K562 (cell line): ENCODE measurements around the gene GAMT. TPM values are rescaled to one million over a fixed set of nuclear protein-coding genes. Genes with fewer than 3 reads are reported as not detected.
A peak's percentile ranks its signal among the peaks of the same experiment; 100 is the strongest.

Experiments
- FOXP1 ChIP-seq: sonication (generic); formaldehyde crosslinking; IDR thresholded peaks from 2 replicates; pipeline ENCODE4 v1.8.0; 2022; ENCODE audit warnings: mild to moderate bottlenecking, missing genetic modification reagents
- HMBOX1 ChIP-seq: sonication (generic); IDR thresholded peaks from 2 replicates; pipeline ENCODE4 v1.6.1; 2016
- ILK ChIP-seq: fragments of 450-650 bp; IDR thresholded peaks from 2 replicates; pipeline ENCODE4 v1.6.1; 2016; ENCODE audit warnings: missing genetic modification characterization, low read depth, mild to moderate bottlenecking, missing compliant biosample characterization, moderate library complexity, borderline replicate concordance
- MTF1 ChIP-seq: fragments of 250-450 bp; sonication (Bioruptor Pico); IDR thresholded peaks from 2 replicates; pipeline ENCODE4 v1.9.0; 2021; ENCODE audit warnings: moderate library complexity, mild to moderate bottlenecking, inconsistent platforms, borderline replicate concordance
- NR4A1 ChIP-seq, 2 experiments: fragments of 250-450 bp in 1 of 2; fragments of 450-650 bp in 1 of 2; sonication (Bioruptor Pico) in 1 of 2; IDR thresholded peaks; 2 replicates each; pipeline versions ENCODE4 v1.4.0 to v1.6.1; 2016 to 2020; ENCODE audit warnings: mild to moderate bottlenecking in 2 of 2, missing compliant biosample characterization in 1 of 2, missing genetic modification characterization in 1 of 2, moderate library complexity in 1 of 2
- PHB ChIP-seq: fragments of 250-450 bp; sonication (Bioruptor Pico); IDR thresholded peaks from 2 replicates; pipeline ENCODE4 v1.5.0; 2021
- POU5F1 ChIP-seq: fragments of 150-350 bp; IDR thresholded peaks from 2 replicates; pipeline ENCODE4 v1.6.1; 2014; ENCODE audit warnings: borderline replicate concordance, low read length, low read depth, mild to moderate bottlenecking; ENCODE audit not compliant: partially characterized antibody
- PTTG1 ChIP-seq: fragments of 450-650 bp; IDR thresholded peaks from 2 replicates; pipeline ENCODE4 v1.6.1; 2016; ENCODE audit warnings: low read depth, mild to moderate bottlenecking, missing genetic modification characterization, missing compliant biosample characterization
- RBM22 ChIP-seq: fragments of 200-400 bp; formaldehyde crosslinking; IDR thresholded peaks from 2 replicates; pipeline ENCODE4 v1.6.1; 2018; ENCODE audit warnings: low read length, low read depth; ENCODE audit not compliant: poor library complexity, severe bottlenecking
- TEAD4 ChIP-seq, 2 experiments: sonication (generic) in 1 of 2; formaldehyde crosslinking in 1 of 2; IDR thresholded peaks; 2 replicates each; pipeline versions ENCODE4 v1.6.1 to v1.8.0; 2012 to 2022; ENCODE audit warnings: borderline replicate concordance in 1 of 2, inconsistent platforms in 1 of 2, low read length in 1 of 2, mild to moderate bottlenecking in 1 of 2, missing genetic modification reagents in 1 of 2
- THRAP3 ChIP-seq: fragments of 450-650 bp; IDR thresholded peaks from 2 replicates; pipeline ENCODE4 v1.6.1; 2016; ENCODE audit warnings: mild to moderate bottlenecking, inconsistent platforms, borderline replicate concordance
- ZKSCAN8 ChIP-seq: fragments of 200-800 bp; sonication (Bioruptor generic); IDR thresholded peaks from 2 replicates; pipeline ENCODE4 v1.6.1; 2016; ENCODE audit warnings: missing genetic modification characterization, missing compliant biosample characterization
- ZNF407 ChIP-seq: fragments of 450-650 bp; IDR thresholded peaks from 2 replicates; pipeline ENCODE4 v1.6.1; 2016; ENCODE audit warnings: low read depth
- polyA plus RNA-seq, 8 experiments: library from polyadenylated mRNA; depleted of rRNA in 4 of 8; stranded (reverse) in 5 of 8; unstranded in 3 of 8; fragments of >200 nt; fragmentation: Nextera tagmentation in 2 of 8; fragmentation: Illumina TruSeq in 1 of 8; extraction: Ambion mirVana in 2 of 8; extraction: Trizol in 1 of 8; gene quantifications; 2 replicates each; pipeline versions ENCODE4 v1.2.1 to v1.2.3, GENCODE V29; 2011 to 2014; ENCODE audit warnings: inconsistent platforms in 1 of 8, missing spikeins in 1 of 8
- total RNA-seq, 7 experiments: library from RNA; depleted of rRNA in 6 of 7; stranded (reverse); fragments of >200 nt in 6 of 7; fragmentation: Illumina TruSeq in 2 of 7; extraction: Trizol in 2 of 7; gene quantifications; 2 replicates each; pipeline versions ENCODE4 v1.2.1 to v1.2.3, GENCODE V29; 2011 to 2021; ENCODE audit warnings: low replicate concordance in 1 of 7

GAMT gene
- total and polyA plus RNA-seq, 9 of the 15 experiments (the other 6 are each of a cell fraction or from before 2014, with no cell fraction given): 1.3 to 35.3 (median 27.2) TPM

GRCh38 chr19:1420590-1420989, 19.2 kb upstream of the GAMT start (continued):
- TF ChIP-seq ILK (tag) (no peak), HMBOX1 (no peak), ZKSCAN8 (no peak), POU5F1 (no peak), MTF1 (CRISPR knock-in tag) (no peak), PHB (CRISPR knock-in tag) (no peak), ZNF407 (no peak), NR4A1 (CRISPR knock-in tag; IDR thresholded peaks at IDR 0.05) (no peak), NR4A1 (tag; IDR thresholded peaks at IDR 0.05) (no peak), THRAP3 (no peak), TEAD4 (IDR thresholded peaks at IDR 0.05; ENCODE audit: low read length) (no peak), TEAD4 (CRISPR knock-in tag; IDR thresholded peaks at IDR 0.05; ENCODE audit: borderline replicate concordance) (no peak), PTTG1 (tag) (no peak), RBM22 (peak; percentile 19), FOXP1 (CRISPR knock-in tag) (no peak)
